ENCODE results near the gene AUH.
"Not testable (repeated sequence)": the region's sequence is repeated elsewhere in the genome, so short reads cannot be mapped to it uniquely, and the experiment has no call there.

Gene AUH

GRCh38 chr9:91378695-91379127 lies 17.0 kb upstream of the AUH start:
- DNase-seq = peak; percentile 29

- DNase-seq = not testable (repeated sequence)
Observed at GRCh38 chr9:91378054-91378453, 16.3 kb upstream of the AUH start.

- no peak for DNase-seq
Observed at GRCh38 chr9:91376239-91376638, 14.5 kb upstream of the AUH start.

- DNase-seq = peak; percentile 81
Observed at GRCh38 chr9:91374939-91375338, 13.2 kb upstream of the AUH start.

GRCh38 chr9:91371894-91372293 lies 10.2 kb upstream of the AUH start:
- no peak for DNase-seq

- DNase-seq = not testable (repeated sequence)
Observed at GRCh38 chr9:91370006-91370405, 8.3 kb upstream of the AUH start.

GRCh38 chr9:91364702-91365101 lies 3.0 kb upstream of the AUH start:
- no peak for DNase-seq

- no peak for DNase-seq
Observed at GRCh38 chr9:91364005-91364404, 2.3 kb upstream of the AUH start.

- DNase-seq = no peak
Observed at GRCh38 chr9:91362051-91362611, 413 bp upstream of the AUH start.

GRCh38 chr9:91360551-91361290 lies 997 bp downstream of the AUH start:
- DNase-seq = no peak

GRCh38 chr9:91359734-91360470 lies 1.8 kb downstream of the AUH start:
- DNase-seq = no peak

- DNase-seq = no peak
Observed at GRCh38 chr9:91359083-91359482, 2.6 kb downstream of the AUH start.

GRCh38 chr9:91354881-91355280 lies 6.8 kb downstream of the AUH start:
- DNase-seq = no peak

GRCh38 chr9:91349115-91349555 lies 12.6 kb downstream of the AUH start:
- no peak for DNase-seq

GRCh38 chr9:91348191-91348807 lies 13.4 kb downstream of the AUH start:
- DNase-seq = no peak

GRCh38 chr9:91347377-91347776 lies 14.3 kb downstream of the AUH start:
- DNase-seq = no peak

- no peak for DNase-seq
Observed at GRCh38 chr9:91346644-91347043, 15.1 kb downstream of the AUH start.

GRCh38 chr9:91345978-91346377 lies 15.7 kb downstream of the AUH start:
- no peak for DNase-seq

- no peak for DNase-seq
Observed at GRCh38 chr9:91342575-91342974, 19.1 kb downstream of the AUH start.

GRCh38 chr9:91341749-91342148 lies 20.0 kb downstream of the AUH start:
- no peak for DNase-seq

GRCh38 chr9:91341258-91341746 lies 20.4 kb downstream of the AUH start:
- DNase-seq = no peak

GRCh38 chr9:91340395-91340967 lies 21.2 kb downstream of the AUH start:
- DNase-seq = no peak

GRCh38 chr9:91338681-91339080 lies 23.0 kb downstream of the AUH start:
- DNase-seq = no peak
